MV-4-11 (cell line): Measurements from ENCODE around the gene USP24.
A peak's percentile ranks its signal among the peaks of the same experiment; 100 is the strongest.
"Not testable (repeated sequence)": the region's sequence is repeated elsewhere in the genome, so short reads cannot be mapped to it uniquely, and the experiment has no call there.

ENCODE experiments used
- DNase-seq: peaks from one replicate; lab custom pipeline; 2025; lab: John Stamatoyannopoulos, UW

Gene USP24

GRCh38 chr1:55038552-55038838, 176.7 kb downstream of the USP24 start:
- DNase-seq = no peak

- DNase-seq = no peak
Observed at GRCh38 chr1:55037733-55038551, 177.2 kb downstream of the USP24 start.

GRCh38 chr1:55035904-55036303, 179.3 kb downstream of the USP24 start:
- peak; percentile 55 for DNase-seq

DNA sequence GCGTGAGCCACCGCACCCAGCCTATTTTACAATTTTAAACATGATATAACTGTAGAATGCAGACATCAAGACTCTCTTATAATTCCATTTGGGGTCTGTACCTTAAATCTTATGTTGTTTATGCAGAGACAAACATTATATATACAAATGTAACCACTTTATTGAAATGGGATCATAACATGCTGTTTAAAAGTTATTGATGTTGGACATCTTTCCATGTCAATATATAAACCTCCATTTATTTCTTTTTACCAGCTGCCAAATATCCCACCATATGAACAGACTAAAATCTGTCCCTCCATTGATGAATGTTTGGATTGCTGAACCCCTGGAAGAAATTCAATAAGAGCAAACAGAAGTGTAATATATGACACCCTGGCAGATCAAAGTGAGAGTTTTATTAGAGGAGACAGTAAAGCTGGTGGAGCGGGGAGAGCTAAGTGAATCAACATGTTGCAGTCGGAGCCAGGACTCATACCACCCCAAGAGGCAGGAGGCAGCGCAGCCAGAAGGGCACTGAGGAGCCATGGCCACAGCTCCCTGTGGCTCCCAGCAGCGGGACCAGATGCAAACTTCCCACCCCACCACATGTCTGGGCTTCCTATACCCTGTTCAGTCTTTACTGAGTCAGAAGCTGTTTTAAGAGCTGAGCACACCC, 180.6 kb downstream of the USP24 start:
- DNase-seq = no peak

DNA sequence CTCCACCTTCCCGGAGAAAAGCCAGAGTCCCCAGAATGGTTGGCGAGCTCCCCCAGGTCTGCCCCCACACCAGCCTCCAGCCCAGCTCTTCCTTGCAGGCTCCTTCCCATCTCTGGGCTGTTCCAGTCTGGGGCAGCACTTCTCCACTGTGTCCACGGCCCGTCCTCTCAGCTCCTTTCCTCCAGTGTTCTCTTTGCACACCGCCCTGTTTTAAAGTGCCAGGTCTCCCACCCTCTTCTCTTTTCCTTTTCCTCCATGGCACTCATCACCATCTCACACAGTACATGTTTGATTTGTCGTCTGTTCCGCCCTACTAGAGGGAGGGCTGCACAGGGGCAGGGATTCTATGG, 181.9 kb downstream of the USP24 start:
- DNase-seq = no peak

DNA sequence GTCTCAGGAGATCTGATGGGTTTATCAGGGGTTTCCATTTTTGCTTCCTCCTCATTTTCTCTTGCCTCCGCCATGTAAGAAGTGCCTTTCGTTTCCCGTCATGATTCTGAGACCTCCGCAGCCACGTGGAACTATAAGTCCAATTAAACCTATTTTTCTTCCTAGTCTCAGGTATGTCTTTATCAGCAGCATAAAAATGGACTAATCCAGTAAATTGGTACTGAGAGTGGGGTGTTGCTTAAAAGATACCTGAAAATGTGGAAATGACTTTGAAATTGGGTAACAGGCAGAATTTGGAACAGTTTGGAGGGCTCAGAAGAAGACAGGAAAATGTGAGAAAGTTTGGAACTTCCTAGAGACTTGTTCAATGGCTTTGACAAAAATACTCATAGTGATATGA, 184.1 kb downstream of the USP24 start:
- DNase-seq = not testable (repeated sequence)

DNA sequence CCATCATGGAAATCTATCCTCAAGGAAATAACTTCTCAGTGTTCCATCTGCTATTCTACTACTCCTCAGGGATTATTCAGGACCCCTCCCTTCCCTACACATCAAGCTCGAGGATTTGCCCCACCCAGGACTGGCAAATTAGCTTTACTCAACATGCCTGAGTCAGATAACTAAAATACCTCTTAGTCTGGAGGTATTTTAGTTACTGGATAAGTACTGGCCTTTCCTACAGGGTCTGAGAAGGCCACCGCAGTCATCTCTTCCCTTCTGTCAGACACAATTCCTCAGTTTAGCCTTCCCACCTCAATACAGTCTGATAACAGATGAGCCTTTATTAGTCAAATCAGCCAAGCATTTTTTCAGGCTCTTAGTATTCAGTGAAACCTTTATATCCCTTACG, 188.5 kb downstream of the USP24 start:
- DNase-seq = not testable (repeated sequence)

- not testable (repeated sequence) for DNase-seq
Observed at GRCh38 chr1:55024163-55024562, 191.0 kb downstream of the USP24 start.

DNA sequence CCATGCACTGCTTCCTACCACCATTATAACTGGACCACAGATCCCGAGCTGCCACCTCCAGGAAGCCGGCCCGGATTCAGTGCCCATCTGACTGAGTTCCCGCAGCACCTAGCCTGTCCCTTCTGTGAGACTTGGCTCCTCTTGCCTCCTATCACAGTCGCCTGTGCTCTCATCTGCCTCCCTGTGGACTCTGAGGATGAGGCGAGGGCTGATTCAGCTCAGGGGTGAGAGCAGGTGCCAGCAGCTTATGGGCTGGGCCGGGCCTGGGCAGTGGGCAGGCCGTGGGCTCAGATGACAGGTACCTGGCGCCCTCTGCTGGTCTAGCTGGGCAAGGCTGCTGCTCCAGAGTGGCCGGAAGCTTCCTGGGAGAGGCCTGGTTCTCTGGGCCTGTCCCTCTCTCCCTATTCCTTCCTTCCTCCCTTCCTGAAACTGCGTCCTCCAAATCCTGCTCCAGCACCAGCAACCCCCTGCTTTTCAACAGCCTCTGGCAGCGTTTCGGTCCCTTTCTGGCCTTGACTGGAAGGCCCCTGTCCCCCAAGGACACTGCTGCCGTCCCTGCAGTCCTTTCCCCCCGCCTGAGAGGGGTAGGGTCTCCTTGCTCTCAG, 193.1 kb downstream of the USP24 start:
- DNase-seq = peak; percentile 74

DNA sequence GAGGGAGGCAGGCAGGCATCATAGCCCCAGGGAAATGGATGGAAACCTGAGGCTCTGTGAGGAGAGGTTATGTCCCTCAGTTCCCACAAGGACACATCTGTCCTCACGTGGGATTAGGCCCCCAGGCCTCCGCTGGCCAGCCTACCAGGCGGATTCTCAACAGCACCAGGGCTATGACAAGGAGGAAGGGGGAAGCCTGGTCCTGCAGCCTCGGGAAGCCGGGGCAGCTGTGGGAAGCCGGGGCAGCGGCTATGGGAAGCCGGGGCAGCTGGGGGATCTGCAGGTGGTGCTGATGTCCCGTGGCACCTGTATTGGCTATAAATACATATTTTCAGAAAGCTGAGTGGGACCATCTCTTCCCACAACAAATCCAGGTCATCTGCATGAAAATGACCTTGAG, 196.8 kb downstream of the USP24 start:
- no peak for DNase-seq
